H1 (cell line): Measurements from ENCODE around the gene PACS1. TPM values are rescaled to one million over a fixed set of nuclear protein-coding genes. Genes with fewer than 3 reads are reported as not detected.

Experiments used
- CTCF ChIA-PET: fragments of 300-600 bp; sonication (Branson Sonifier 250); formaldehyde crosslinking; loops from one replicate; lab custom pipeline; 2021; ENCODE audit not compliant: partially characterized antibody; lab: Charles Lee
- POLR2A ChIA-PET: fragments of 300-600 bp; sonication (Branson Sonifier 250); formaldehyde crosslinking; loops from one replicate; lab custom pipeline; 2021; ENCODE audit warnings: inconsistent platforms; ENCODE audit not compliant: partially characterized antibody; lab: Charles Lee
- DNase-seq, 2 experiments: peaks; one replicate each; pipeline versions ENCODE4 v3.0.0 to v3.0.0-alpha.2; 2010 to 2022; ENCODE audit warnings: low spot score in 2 of 2, low read depth in 1 of 2, mixed read lengths in 1 of 2
- FAIRE-seq: peaks from 2 replicates; lab custom pipeline; 2011; peaks lifted over from hg19 to GRCh38; lab: Jason Lieb, UNC
- H2AFZ ChIP-seq: 2 replicates; pipeline ENCODE4 v1.8.1; 2012; ENCODE audit warnings: low read length, inconsistent platforms
- H2AK5ac ChIP-seq: 2 replicates; pipeline ENCODE4 v1.6.1; 2013; ENCODE audit warnings: low read depth, low read length
- H2BK120ac ChIP-seq: replicated peaks from 2 replicates; pipeline ENCODE3; 2013; ENCODE audit warnings: low read depth, low read length, inconsistent platforms
- H2BK12ac ChIP-seq: 2 replicates; pipeline ENCODE4 v1.6.1; 2013; ENCODE audit warnings: low read depth, low read length
- H2BK15ac ChIP-seq: 2 replicates; pipeline ENCODE4 v1.6.1; 2013; ENCODE audit warnings: low read length
- H2BK20ac ChIP-seq: 2 replicates; pipeline ENCODE4 v1.6.1; 2013; ENCODE audit warnings: low read length
- H2BK5ac ChIP-seq: 2 replicates; pipeline ENCODE4 v1.6.1; 2013; ENCODE audit warnings: low read depth, low read length
- H3K14ac ChIP-seq: 2 replicates; pipeline ENCODE4 v1.6.1; 2013; ENCODE audit warnings: inconsistent platforms; ENCODE audit not compliant: insufficient read length
- H3K18ac ChIP-seq: 2 replicates; pipeline ENCODE4 v1.6.1; 2013; ENCODE audit warnings: low read length; ENCODE audit errors: extremely low read depth
- H3K23ac ChIP-seq: 2 replicates; pipeline ENCODE4 v1.6.1; 2013; ENCODE audit warnings: inconsistent platforms; ENCODE audit not compliant: insufficient read length
- H3K23me2 ChIP-seq: 2 replicates; pipeline ENCODE4 v1.6.1; 2013; ENCODE audit warnings: low read depth, low read length
- H3K27ac ChIP-seq: 2 replicates; pipeline ENCODE4 v1.6.1; 2011; ENCODE audit warnings: low read depth, low read length, inconsistent platforms
- H3K27me3 ChIP-seq, 4 experiments: replicated peaks in 1 of 4; 1 replicate in 1 of 4; 2 replicates in 3 of 4; pipeline versions ENCODE4 v1.6.1 to v1.8.1; 2011 to 2013; ENCODE audit warnings: low read length in 3 of 4, mild to moderate bottlenecking in 3 of 4, inconsistent platforms in 2 of 4, mixed read lengths in 2 of 4, moderate library complexity in 1 of 4; ENCODE audit not compliant: control insufficient read depth in 3 of 4, insufficient read depth in 3 of 4; ENCODE audit errors: extremely low read depth in 1 of 4
- H3K36me3 ChIP-seq, 4 experiments: 2 replicates each; pipeline versions ENCODE4 v1.6.1 to v1.8.1; 2011 to 2013; ENCODE audit warnings: mild to moderate bottlenecking in 4 of 4, low read length in 3 of 4, moderate library complexity in 2 of 4, control low read depth in 1 of 4, inconsistent platforms in 1 of 4; ENCODE audit not compliant: insufficient read depth in 4 of 4, control insufficient read depth in 2 of 4
- H3K4ac ChIP-seq: replicated peaks from 2 replicates; pipeline ENCODE3; 2013; ENCODE audit warnings: low read length, low read depth, mixed read lengths, inconsistent platforms; ENCODE audit not compliant: insufficient read length
- H3K4me1 ChIP-seq, 4 experiments: replicated peaks in 1 of 4; 1 replicate in 1 of 4; 2 replicates in 3 of 4; pipeline versions ENCODE4 v1.6.1 to v1.8.1; 2011 to 2013; ENCODE audit warnings: low read length in 3 of 4, inconsistent platforms in 2 of 4, mixed read lengths in 1 of 4; ENCODE audit not compliant: insufficient read depth in 4 of 4, control insufficient read depth in 3 of 4
- H3K4me2 ChIP-seq, 2 experiments: 2 replicates each; pipeline versions ENCODE4 v1.6.1 to v1.8.1; 2011 to 2013; ENCODE audit warnings: low read depth in 2 of 2, low read length in 2 of 2, control low read depth in 1 of 2, inconsistent platforms in 1 of 2, mild to moderate bottlenecking in 1 of 2; ENCODE audit not compliant: insufficient read depth in 1 of 2
- H3K4me3 ChIP-seq, 4 experiments: fragments of 200-600, 300-600 bp in 1 of 4; sonication (generic), shearing (Covaris generic), sonication (Bioruptor Twin) in 1 of 4; 2 replicates each; pipeline versions ENCODE4 v1.5.1 to v1.8.1; 2011 to 2016; ENCODE audit warnings: low read length in 4 of 4, low read depth in 3 of 4, control low read depth in 2 of 4, inconsistent platforms in 2 of 4, mild to moderate bottlenecking in 2 of 4, mixed read lengths in 1 of 4, moderate library complexity in 1 of 4; ENCODE audit not compliant: insufficient read depth in 2 of 4; ENCODE audit errors: extremely low read depth in 1 of 4
- H3K56ac ChIP-seq: replicated peaks from 2 replicates; pipeline ENCODE3; 2013; ENCODE audit warnings: low read depth, mild to moderate bottlenecking, mixed read lengths, low read length, inconsistent platforms; ENCODE audit not compliant: insufficient read length
- H3K79me1 ChIP-seq: 2 replicates; pipeline ENCODE4 v1.6.1; 2013; ENCODE audit warnings: low read depth, low read length, control low read depth
- H3K79me2 ChIP-seq, 2 experiments: 2 replicates each; pipeline versions ENCODE4 v1.6.1 to v1.8.1; 2012 to 2013; ENCODE audit warnings: low read length in 2 of 2, mild to moderate bottlenecking in 2 of 2, inconsistent platforms in 1 of 2; ENCODE audit not compliant: insufficient read depth in 2 of 2, control insufficient read depth in 1 of 2
- H3K9ac ChIP-seq, 4 experiments: replicated peaks in 1 of 4; 1 replicate in 1 of 4; 2 replicates in 3 of 4; pipeline versions ENCODE4 v1.6.1 to v1.8.1; 2011 to 2013; ENCODE audit warnings: low read depth in 3 of 4, low read length in 3 of 4, control low read depth in 2 of 4, mild to moderate bottlenecking in 2 of 4, moderate library complexity in 2 of 4, inconsistent platforms in 1 of 4; ENCODE audit errors: extremely low read depth in 1 of 4
- H3K9me3 ChIP-seq, 2 experiments: 2 replicates each; pipeline versions ENCODE4 v1.6.1 to v1.8.1; 2012 to 2013; ENCODE audit warnings: mild to moderate bottlenecking in 2 of 2, moderate library complexity in 2 of 2, control low read depth in 1 of 2, inconsistent platforms in 1 of 2, low read depth in 1 of 2, low read length in 1 of 2, mixed read lengths in 1 of 2; ENCODE audit not compliant: insufficient read depth in 2 of 2
- H4K20me1 ChIP-seq, 2 experiments: replicated peaks in 1 of 2; 2 replicates each; pipeline versions ENCODE3 to v1.8.1; 2011 to 2013; ENCODE audit warnings: inconsistent platforms in 2 of 2, low read length in 2 of 2, mild to moderate bottlenecking in 1 of 2; ENCODE audit not compliant: insufficient read depth in 2 of 2, control insufficient read depth in 1 of 2
- H4K5ac ChIP-seq: 2 replicates; pipeline ENCODE4 v1.6.1; 2013; ENCODE audit warnings: low read length, low read depth, mixed read lengths, inconsistent platforms; ENCODE audit not compliant: insufficient read length
- H4K8ac ChIP-seq: 2 replicates; pipeline ENCODE4 v1.8.0; 2013; ENCODE audit warnings: mild to moderate bottlenecking, moderate library complexity, low read length, inconsistent platforms; ENCODE audit not compliant: insufficient read depth; ENCODE audit errors: extremely low read depth
- H4K91ac ChIP-seq: replicated peaks from 2 replicates; pipeline ENCODE3; 2013; ENCODE audit warnings: low read length, mixed read lengths, inconsistent platforms; ENCODE audit not compliant: insufficient read length
- CBX5 ChIP-seq: fragments of 300-800, 300-1000 bp; sonication (generic); IDR thresholded peaks from 2 replicates; pipeline ENCODE4 v1.7.1; 2016; ENCODE audit warnings: antibody characterized with exemption, low read length, low read depth
- CHD2 ChIP-seq: IDR thresholded peaks from 2 replicates; pipeline ENCODE4 v1.6.1; 2012; ENCODE audit warnings: low read length, improper control_type of control experiment
- GTF2F1 ChIP-seq: IDR thresholded peaks from 2 replicates; pipeline ENCODE4 v1.6.1; 2012; ENCODE audit warnings: low read depth, low read length, improper control_type of control experiment, borderline replicate concordance
- HDAC6 ChIP-seq: IDR thresholded peaks from one replicate; pipeline ENCODE4 v1.7.1; 2012; ENCODE audit warnings: low read depth, mild to moderate bottlenecking, inconsistent platforms, low read length, moderate library complexity
- KDM1A ChIP-seq: fragments of 200-600, 300-600 bp; sonication (generic); IDR thresholded peaks from 2 replicates; pipeline ENCODE4 v1.7.1; 2016; ENCODE audit warnings: mild to moderate bottlenecking, low read length, borderline replicate concordance
- NANOG ChIP-seq: IDR thresholded peaks from 2 replicates; pipeline ENCODE4 v1.6.1; 2011; ENCODE audit warnings: low read length, low read depth, mild to moderate bottlenecking, inconsistent platforms; ENCODE audit not compliant: insufficient read depth, poor library complexity, severe bottlenecking
- POLR2A ChIP-seq, 2 experiments: IDR thresholded peaks; 1 replicate in 1 of 2; 2 replicates in 1 of 2; pipeline ENCODE4 v1.6.1; 2011; ENCODE audit warnings: low read depth in 2 of 2, low read length in 2 of 2, mild to moderate bottlenecking in 2 of 2; ENCODE audit errors: control extremely low read depth in 1 of 2
- POLR2AphosphoS5 ChIP-seq: IDR thresholded peaks from 2 replicates; pipeline ENCODE4 v1.6.1; 2011; ENCODE audit warnings: low read depth, low read length
- POU5F1 ChIP-seq: IDR thresholded peaks from 2 replicates; pipeline ENCODE4 v1.6.1; 2011; ENCODE audit warnings: low read depth, mild to moderate bottlenecking, low read length, moderate library complexity
- RBBP5 ChIP-seq: IDR thresholded peaks from 2 replicates; pipeline ENCODE4 v1.7.1; 2012; ENCODE audit warnings: low read depth, mild to moderate bottlenecking, inconsistent platforms, low read length, moderate library complexity, borderline replicate concordance
- RNF2 ChIP-seq: fragments of 200-900, 300-1000 bp; sonication (generic); IDR thresholded peaks from 2 replicates; pipeline ENCODE4 v1.7.1; 2016; ENCODE audit warnings: borderline replicate concordance, low read depth, mild to moderate bottlenecking, antibody characterized with exemption, low read length; ENCODE audit not compliant: poor library complexity, severe bottlenecking; ENCODE audit errors: missing control alignments
- SRF ChIP-seq: IDR thresholded peaks from 2 replicates; pipeline ENCODE4 v1.6.1; 2011; ENCODE audit warnings: mild to moderate bottlenecking, low read depth, low read length, moderate library complexity
- TBP ChIP-seq: IDR thresholded peaks from 2 replicates; pipeline ENCODE4 v1.6.1; 2011; ENCODE audit warnings: low read depth, low read length, improper control_type of control experiment
- ZNF274 ChIP-seq: IDR thresholded peaks from 2 replicates; pipeline ENCODE4 v1.7.0; 2012; ENCODE audit warnings: low read length, borderline replicate concordance; ENCODE audit errors: extremely low read depth
- WGBS, 2 experiments: shearing (Covaris generic) in 1 of 2; methylation state at CpG; one replicate each; pipeline versions ENCODE4 v1.1.6 to v1.1.7; 2013 to 2015; ENCODE audit warnings: low lambda C conversion rate in 2 of 2, mixed read lengths in 2 of 2, inconsistent platforms in 1 of 2, low coverage in 1 of 2, missing lambda C conversion rate in 1 of 2; ENCODE audit not compliant: insufficient replicate concordance in 2 of 2, insufficient coverage in 1 of 2, insufficient read length in 1 of 2; ENCODE audit errors: extremely low coverage in 1 of 2, missing lambda C conversion rate in 1 of 2; 5-methylcytosine and 5-hydroxymethylcytosine counted together
- polyA plus RNA-seq, 7 experiments: library from polyadenylated mRNA; depleted of rRNA in 3 of 7; stranded (reverse) in 5 of 7; unstranded in 2 of 7; fragments of >200 nt in 5 of 7; fragments of 200-250 nt in 2 of 7; gene quantifications; 1 replicate in 5 of 7; 2 replicates in 1 of 7; 4 replicates in 1 of 7; pipeline versions ENCODE4 v1.2.1 to v1.2.3, GENCODE V29; 2011 to 2013; ENCODE audit warnings: missing spikeins in 2 of 7, mixed read lengths in 2 of 7
- total RNA-seq: library from RNA; stranded (reverse); fragmentation: NEBNext Ultra II Directional; extraction: Animal tissue kit (Norgen Biotek cat#: 25700); gene quantifications from 2 replicates; pipeline ENCODE4 v1.2.1, GENCODE V29; 2021

The PACS1 gene
- total and polyA plus RNA-seq, 2 of the 8 experiments (the other 6 are each of a cell fraction or from before 2014, with no cell fraction given), result 11.5 to 36.0 TPM

DNA sequence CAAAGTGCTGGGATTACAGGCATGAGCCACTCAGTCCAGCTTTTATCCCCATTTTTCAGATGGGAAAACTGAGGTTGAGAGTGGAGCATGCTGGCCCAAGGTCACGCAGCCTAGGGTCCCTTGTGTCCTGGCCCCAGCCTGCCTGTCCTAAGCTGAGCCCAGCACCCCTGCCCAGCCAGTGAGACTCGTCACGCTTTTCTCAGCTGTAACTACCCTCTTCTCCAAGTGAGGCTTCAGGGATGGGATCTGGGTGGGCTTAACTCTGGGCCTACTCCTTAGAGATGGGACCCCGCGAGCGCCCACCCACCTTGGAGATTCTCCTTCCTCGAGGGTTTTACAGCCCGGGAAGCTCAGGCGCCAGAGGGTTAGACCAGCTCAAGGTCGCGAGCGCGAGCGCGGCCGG lies 221.2 kb downstream of the PACS1 start:
- Histone ChIP-seq H4K5ac (no peak overlapping the region), H3K79me2 (peaks cover 0 to 9% of the 10 kb centered on the region in 2 experiments; a peak in 1 of 4 replicates), H4K91ac (no peak overlapping the region), H2AK5ac (no peak overlapping the region), H3K79me1 (peaks cover 6% of the 10 kb centered on the region; the same call in 1 of the 2 replicates), H2BK15ac (no peak overlapping the region), H2BK5ac (no peak overlapping the region), H4K20me1 (peaks cover 4 to 10% of the 10 kb centered on the region in 2 experiments), H2AFZ (no peak overlapping the region), H3K4me3 (peak overlapping the region; percentile 40 to 76 (median 49)), H2BK20ac (no peak overlapping the region), H3K4me2 (peak overlapping the region; percentile 43 to 75), H3K36me3 (no peaks in the 10 kb centered on the region), H3K23ac (no peak overlapping the region), H3K4ac (no peak overlapping the region), H2BK12ac (peak overlapping the region; percentile 43; the same call in 1 of the 2 replicates), H3K9ac (no peak overlapping the region), H3K56ac (no peak overlapping the region), H3K27me3 (peaks cover 2 to 28% (median 18%) of the 10 kb centered on the region in 4 experiments), H3K14ac (no peak overlapping the region), H3K18ac (no peak overlapping the region), H3K4me1 (peaks cover 0 to 21% (median 6%) of the 10 kb centered on the region in 4 experiments; a peak in 5 of 7 replicates), H3K9me3 (no peaks in the 10 kb centered on the region), H3K23me2 (peaks cover 12% of the 10 kb centered on the region; the same call in 1 of the 2 replicates), H4K8ac (no peak overlapping the region; the same call in 1 of the 2 replicates), H3K27ac (no peak overlapping the region), H2BK120ac (no peak overlapping the region)
- CTCF ChIA-PET, result interaction anchor here (0.6 to 6.9 kb wide), 7 partner anchors 9 to 1026 kb away, joined by 3 to 57 read pairs (median 4); no protein-coding TSS in a partner anchor
- no peak for FAIRE-seq
- WGBS, 2 experiments, result 20% methylated on average over 16 of the region's 16 CpGs; no CpG with 5 or more reads in 1 of the 2 experiments
- POLR2A ChIA-PET, result interaction anchor here (0.6 to 4.5 kb wide), 9 partner anchors 8 to 79 kb away, joined by 3 to 29 read pairs (median 4); no protein-coding TSS in a partner anchor
- peak in 1 of 2 experiments; percentile 57 for DNase-seq
- TF ChIP-seq NANOG (no peak), POU5F1 (no peak), POLR2AphosphoS5 (no peak), HDAC6 (no peak), SRF (no peak), KDM1A (peak; percentile 94), CBX5 (no peak), POLR2A (IDR thresholded peaks at IDR 0.05; ENCODE audit: control extremely low read depth in 1 of 2, low read depth in 2 of 2, low read length in 2 of 2) (no peak), RNF2 (no peak), ZNF274 (no peak), RBBP5 (0 out of 2 replicates have a peak, but pooled peaks have one; percentile 0), CHD2 (no peak), TBP (no peak), GTF2F1 (no peak)
